B cell (primary cell): ENCODE data around the gene BEND3. TPM values are rescaled to one million over a fixed set of nuclear protein-coding genes. Genes with fewer than 3 reads are reported as not detected.

Experiments
- ATAC-seq: fragments of 200-7000 bp; cut with Tn5 transposase; one replicate; pipeline ENCODE4 v1.10.0; 2021; ENCODE audit warnings: low read depth, mild to moderate bottlenecking, moderate number of reproducible peaks, moderate library complexity
- CTCF ChIA-PET: fragments of 350-600 bp; sonication (Branson Sonifier 250); formaldehyde crosslinking; loops from one replicate; lab custom pipeline; 2021; ENCODE audit warnings: antibody characterized with exemption, inconsistent platforms; lab: Charles Lee
- POLR2A ChIA-PET: fragments of 350-600 bp; sonication (Branson Sonifier 250); formaldehyde crosslinking; loops from one replicate; lab custom pipeline; 2021; ENCODE audit warnings: antibody characterized with exemption; lab: Charles Lee
- DNase-seq: peaks from one replicate; pipeline ENCODE4 v3.0.0; 2013
- H2AFZ ChIP-seq: 2 replicates; pipeline ENCODE4 v1.6.1; 2012; ENCODE audit warnings: mild to moderate bottlenecking, low read depth, low read length; ENCODE audit not compliant: insufficient read depth, poor library complexity, severe bottlenecking
- H3K27ac ChIP-seq, 2 donors: 1 replicate in 1 of 2; 2 replicates in 1 of 2; pipeline ENCODE4 v1.5.1; 2012 to 2013; ENCODE audit warnings: low read length in 2 of 2, mild to moderate bottlenecking in 2 of 2, moderate library complexity in 1 of 2
- H3K27me3 ChIP-seq, 4 experiments: fragments of 200-600 bp in 1 of 4; sonication (generic) in 1 of 4; replicated peaks in 1 of 4; 1 replicate in 2 of 4; 2 replicates in 2 of 4; pipeline versions ENCODE4 v1.6.1 to v1.7.0; 2013 to 2016; ENCODE audit warnings: low read length in 3 of 4, mild to moderate bottlenecking in 2 of 4, mixed read lengths in 1 of 4, moderate library complexity in 1 of 4; ENCODE audit not compliant: insufficient read depth in 4 of 4, control insufficient read depth in 3 of 4; ENCODE audit errors: control extremely low read depth in 1 of 4
- H3K36me3 ChIP-seq, 2 experiments: replicated peaks in 1 of 2; 1 replicate in 1 of 2; 2 replicates in 1 of 2; pipeline versions ENCODE4 v1.6.1 to v1.7.1; 2013; ENCODE audit warnings: low read length in 1 of 2; ENCODE audit not compliant: insufficient read depth in 2 of 2, control insufficient read depth in 1 of 2; ENCODE audit errors: control extremely low read depth in 1 of 2, extremely low read depth in 1 of 2
- H3K4me1 ChIP-seq, 2 donors: fragments of 200-600 bp in 1 of 2; sonication (generic) in 1 of 2; 1 replicate in 1 of 2; 2 replicates in 1 of 2; pipeline versions ENCODE4 v1.5.1 to v1.6.1; 2013 to 2017; ENCODE audit warnings: low read length in 2 of 2; ENCODE audit not compliant: control insufficient read depth in 2 of 2, insufficient read depth in 2 of 2
- H3K4me2 ChIP-seq: replicated peaks from 2 replicates; pipeline ENCODE3; 2012; ENCODE audit warnings: mild to moderate bottlenecking, low read depth, low read length; ENCODE audit not compliant: poor library complexity, severe bottlenecking
- H3K4me3 ChIP-seq, 5 experiments: fragments of 200-600 bp in 1 of 5; sonication (generic) in 1 of 5; 1 replicate in 3 of 5; 2 replicates in 2 of 5; pipeline versions ENCODE4 v1.5.1 to v1.7.0; 2011 to 2016; ENCODE audit warnings: low read length in 4 of 5, mild to moderate bottlenecking in 4 of 5, low read depth in 2 of 5, control low read depth in 1 of 5, moderate library complexity in 1 of 5; ENCODE audit not compliant: insufficient read depth in 1 of 5; ENCODE audit errors: control extremely low read depth in 1 of 5, extremely low read depth in 1 of 5
- H3K79me2 ChIP-seq: fragments of 200-600 bp; sonication (generic); one replicate; pipeline ENCODE4 v1.6.0; 2016; ENCODE audit warnings: low read length; ENCODE audit not compliant: control insufficient read depth, insufficient read depth
- H3K9ac ChIP-seq: fragments of 200-600 bp; sonication (generic); 2 replicates; pipeline ENCODE4 v1.6.1; 2017; ENCODE audit warnings: mild to moderate bottlenecking, low read length, moderate library complexity
- H3K9me3 ChIP-seq, 3 donors: one replicate each; pipeline versions ENCODE4 v1.6.1 to v1.7.1; 2013; ENCODE audit warnings: low read length in 2 of 3; ENCODE audit not compliant: control insufficient read depth in 2 of 3, insufficient read depth in 1 of 3; ENCODE audit errors: control extremely low read depth in 1 of 3
- H4K20me1 ChIP-seq: 2 replicates; pipeline ENCODE4 v1.6.0; 2012; ENCODE audit warnings: mild to moderate bottlenecking, low read length; ENCODE audit not compliant: insufficient read depth, control insufficient read depth, poor library complexity, severe bottlenecking
- H3K27ac Mint-ChIP-seq: one replicate; pipeline ENCODE4 v1.8.0; 2021; ENCODE audit warnings: mixed read lengths
- H3K27me3 Mint-ChIP-seq: one replicate; pipeline ENCODE4 v1.8.0; 2021; ENCODE audit warnings: mixed read lengths
- H3K4me1 Mint-ChIP-seq: one replicate; pipeline ENCODE4 v1.8.0; 2021; ENCODE audit warnings: mixed read lengths
- H3K4me3 Mint-ChIP-seq: one replicate; pipeline ENCODE4 v1.8.0; 2021; ENCODE audit warnings: mixed read lengths
- H3K9me3 Mint-ChIP-seq: one replicate; pipeline ENCODE4 v1.8.0; 2022; ENCODE audit warnings: mixed read lengths; ENCODE audit not compliant: insufficient read depth
- EZH2 ChIP-seq: IDR thresholded peaks from 2 replicates; pipeline ENCODE4 v1.6.1; 2012; ENCODE audit warnings: borderline replicate concordance, low read depth, mild to moderate bottlenecking, moderate library complexity, low read length; ENCODE audit not compliant: insufficient read depth, poor library complexity, severe bottlenecking
- WGBS: methylation state at CpG from one replicate; pipeline ENCODE4 v1.1.5; 2013; ENCODE audit warnings: missing lambda C conversion rate; ENCODE audit not compliant: insufficient coverage; 5-methylcytosine and 5-hydroxymethylcytosine counted together
- intact Hi-C: fragments of 100-400 bp; cut with micrococcal nuclease; formaldehyde crosslinking; loops from one replicate; pipeline ENCODE4 v1.10.0; 2022
- polyA plus RNA-seq: library from polyadenylated mRNA; depleted of rRNA; stranded (reverse); fragments of >200 nt; gene quantifications from 2 replicates; pipeline ENCODE4 v1.2.3, GENCODE V29; 2012
- total RNA-seq, 2 donors: library from RNA; stranded (reverse); fragments of 120-200 nt in 1 of 2; gene quantifications; 1 replicate in 1 of 2; 2 replicates in 1 of 2; pipeline versions ENCODE4 v1.2.3 to v1.2.4, GENCODE V29; 2013 to 2022
- TF ChIP-seq, protein P1 (sequence below): fragments of 200-600 bp; IDR thresholded peaks from one replicate; pipeline ENCODE4 v1.8.0; 2022; ENCODE audit warnings: antibody characterized with exemption, mild to moderate bottlenecking

Gene BEND3
- total and polyA plus RNA-seq, 2 donors (not counting 1 experiment from before 2014, with no cell fraction given), result 0.78 to 2.0 TPM

DNA sequence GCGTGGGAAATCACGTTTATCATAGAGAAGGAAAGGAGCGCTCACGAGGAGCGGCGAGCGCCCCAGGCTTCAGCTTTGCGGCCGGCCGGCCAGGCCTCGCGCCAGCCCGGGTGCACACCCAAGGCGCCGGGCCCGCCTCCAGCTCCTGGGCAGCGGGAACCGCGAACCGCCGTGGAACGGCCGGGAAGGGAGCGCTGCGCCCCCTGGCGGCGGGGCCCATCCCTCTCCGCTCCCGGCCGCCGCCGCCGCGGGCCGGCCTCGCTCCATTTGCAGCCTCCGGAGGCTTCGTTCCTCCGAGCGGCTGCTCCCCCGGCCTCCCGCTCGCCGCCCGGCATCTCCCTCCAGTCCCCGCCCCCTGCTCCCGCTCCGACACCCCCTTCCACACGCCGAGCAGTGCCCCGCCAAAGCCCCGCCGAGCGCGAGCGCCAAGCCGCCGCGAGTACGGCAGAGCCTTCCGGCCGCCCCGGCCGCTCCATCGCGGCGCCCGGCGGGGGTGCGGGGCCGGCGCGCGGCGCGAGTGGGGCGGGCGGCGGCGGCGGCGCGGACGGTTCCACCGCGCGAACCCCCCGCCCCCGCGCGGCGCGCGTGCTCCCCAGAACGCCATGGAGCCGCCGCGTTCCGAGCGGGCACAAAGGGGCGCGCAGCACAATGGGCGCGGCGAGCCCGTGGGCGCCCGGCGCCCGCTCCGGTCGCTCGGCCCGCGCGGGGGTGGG, 946 bp downstream of the BEND3 start:
- CTCF ChIA-PET, result interaction anchor here (0.6 to 1.8 kb wide), 24 partner anchors 9 to 1024 kb away, joined by 3 to 8 read pairs (median 4); no protein-coding TSS in a partner anchor
- H3K4me2 ChIP-seq, result peak overlapping the region; percentile 93
- ATAC-seq (peak; percentile 64), DNase-seq (peak; percentile 87)
- H3K27ac ChIP-seq, result no peak overlapping the region
- intact Hi-C loops, result loop anchor here (5.0 to 10.0 kb wide), 5 partner anchors 560 to 1050 kb away; partner anchors contain the start of genes ATG5, NR2E1 and PRDM1
- peaks cover 10 to 17% of the 10 kb centered on the region in 2 donors for H3K4me1 ChIP-seq
- H3K9ac ChIP-seq, result peak overlapping the region; percentile 62
- H4K20me1 ChIP-seq, result no peaks in the 10 kb centered on the region
- H3K4me3 ChIP-seq, result peak overlapping the region; percentile 19 to 79 (median 54)
- POLR2A ChIA-PET, result interaction anchor here (1.3 kb wide), 1 partner anchor 345 kb away, joined by 3 read pairs; the partner anchor contains the start of gene PDSS2
- no peaks in the 10 kb centered on the region for H3K9me3 ChIP-seq
- Mint-ChIP-seq H3K9me3 (no peaks in the 10 kb centered on the region), H3K27me3 (no peaks in the 10 kb centered on the region), H3K27ac (peak overlapping the region; percentile 73), H3K4me1 (peaks cover 18% of the 10 kb centered on the region), H3K4me3 (peak overlapping the region; percentile 86)
- H3K79me2 ChIP-seq, result no peaks in the 10 kb centered on the region
- no peak for TF ChIP-seq EZH2
- TF ChIP-seq, protein P1, sequence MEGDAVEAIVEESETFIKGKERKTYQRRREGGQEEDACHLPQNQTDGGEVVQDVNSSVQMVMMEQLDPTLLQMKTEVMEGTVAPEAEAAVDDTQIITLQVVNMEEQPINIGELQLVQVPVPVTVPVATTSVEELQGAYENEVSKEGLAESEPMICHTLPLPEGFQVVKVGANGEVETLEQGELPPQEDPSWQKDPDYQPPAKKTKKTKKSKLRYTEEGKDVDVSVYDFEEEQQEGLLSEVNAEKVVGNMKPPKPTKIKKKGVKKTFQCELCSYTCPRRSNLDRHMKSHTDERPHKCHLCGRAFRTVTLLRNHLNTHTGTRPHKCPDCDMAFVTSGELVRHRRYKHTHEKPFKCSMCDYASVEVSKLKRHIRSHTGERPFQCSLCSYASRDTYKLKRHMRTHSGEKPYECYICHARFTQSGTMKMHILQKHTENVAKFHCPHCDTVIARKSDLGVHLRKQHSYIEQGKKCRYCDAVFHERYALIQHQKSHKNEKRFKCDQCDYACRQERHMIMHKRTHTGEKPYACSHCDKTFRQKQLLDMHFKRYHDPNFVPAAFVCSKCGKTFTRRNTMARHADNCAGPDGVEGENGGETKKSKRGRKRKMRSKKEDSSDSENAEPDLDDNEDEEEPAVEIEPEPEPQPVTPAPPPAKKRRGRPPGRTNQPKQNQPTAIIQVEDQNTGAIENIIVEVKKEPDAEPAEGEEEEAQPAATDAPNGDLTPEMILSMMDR, result peak; percentile 93
- H3K27me3 ChIP-seq, result peaks cover 0 to 2% (median 0%) of the 10 kb centered on the region in 4 experiments
- H3K36me3 ChIP-seq, result no peaks in the 10 kb centered on the region
- WGBS, result under 1% methylated on average over 108 of the region's 116 CpGs
- peak overlapping the region; percentile 68 for H2AFZ ChIP-seq

DNA sequence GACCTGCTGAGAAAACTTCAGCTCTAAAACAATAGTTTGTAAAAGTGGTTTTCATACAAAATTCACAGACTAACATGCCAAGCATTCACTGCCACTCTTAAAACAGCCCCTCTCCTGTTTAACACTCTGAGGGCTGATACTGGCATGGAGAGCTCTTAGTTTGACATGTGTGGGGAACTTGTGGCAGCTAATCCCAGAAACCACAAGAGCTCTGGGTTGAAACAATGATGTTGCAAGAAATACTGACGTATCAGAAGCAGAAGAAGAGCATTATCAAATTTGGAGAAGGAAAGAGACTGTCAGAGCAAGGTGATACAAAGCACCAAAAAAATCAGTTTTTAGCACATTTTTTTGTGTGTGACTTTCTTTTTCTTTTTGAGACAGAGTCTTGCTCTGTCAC, 5.1 kb downstream of the BEND3 start:
- H3K4me2 ChIP-seq, result no peak overlapping the region
- H3K27me3 ChIP-seq, result no peaks in the 10 kb centered on the region
- H3K9ac ChIP-seq, result no peak overlapping the region
- intact Hi-C loops, result loop anchor here (5.0 to 10.0 kb wide), 5 partner anchors 565 to 1055 kb away; partner anchors contain the start of genes ATG5, NR2E1 and PRDM1
- no peaks in the 10 kb centered on the region for H4K20me1 ChIP-seq
- no peak overlapping the region for H3K27ac ChIP-seq
- TF ChIP-seq EZH2, result no peak
- TF ChIP-seq, protein P1, result no peak
- H3K4me3 ChIP-seq, result no peak overlapping the region
- H3K36me3 ChIP-seq, result no peaks in the 10 kb centered on the region
- Mint-ChIP-seq H3K4me1 (peaks cover 7% of the 10 kb centered on the region), H3K27ac (no peak overlapping the region), H3K27me3 (no peaks in the 10 kb centered on the region), H3K9me3 (no peaks in the 10 kb centered on the region), H3K4me3 (no peak overlapping the region)
- H3K9me3 ChIP-seq, result no peaks in the 10 kb centered on the region
- POLR2A ChIA-PET, result interaction anchor here (0.6 kb wide), 1 partner anchor 288 kb away, joined by 3 read pairs; no protein-coding TSS in a partner anchor
- no peak for DNase-seq
- no CpG with 5 or more reads among the region's 1 CpG for WGBS
- H3K4me1 ChIP-seq, result peaks cover 5 to 6% of the 10 kb centered on the region in 2 donors
- H2AFZ ChIP-seq, result no peak overlapping the region
- CTCF ChIA-PET, result no interaction called here
- no peaks in the 10 kb centered on the region for H3K79me2 ChIP-seq
- no peak for ATAC-seq
